ENCODE data around the gene ZNF318. TPM values are rescaled to one million over a fixed set of nuclear protein-coding genes. Genes with fewer than 3 reads are reported as not detected.
"Not testable (repeated sequence)": the region's sequence is repeated elsewhere in the genome, so short reads cannot be mapped to it uniquely, and the experiment has no call there.

The ZNF318 gene, protein sequence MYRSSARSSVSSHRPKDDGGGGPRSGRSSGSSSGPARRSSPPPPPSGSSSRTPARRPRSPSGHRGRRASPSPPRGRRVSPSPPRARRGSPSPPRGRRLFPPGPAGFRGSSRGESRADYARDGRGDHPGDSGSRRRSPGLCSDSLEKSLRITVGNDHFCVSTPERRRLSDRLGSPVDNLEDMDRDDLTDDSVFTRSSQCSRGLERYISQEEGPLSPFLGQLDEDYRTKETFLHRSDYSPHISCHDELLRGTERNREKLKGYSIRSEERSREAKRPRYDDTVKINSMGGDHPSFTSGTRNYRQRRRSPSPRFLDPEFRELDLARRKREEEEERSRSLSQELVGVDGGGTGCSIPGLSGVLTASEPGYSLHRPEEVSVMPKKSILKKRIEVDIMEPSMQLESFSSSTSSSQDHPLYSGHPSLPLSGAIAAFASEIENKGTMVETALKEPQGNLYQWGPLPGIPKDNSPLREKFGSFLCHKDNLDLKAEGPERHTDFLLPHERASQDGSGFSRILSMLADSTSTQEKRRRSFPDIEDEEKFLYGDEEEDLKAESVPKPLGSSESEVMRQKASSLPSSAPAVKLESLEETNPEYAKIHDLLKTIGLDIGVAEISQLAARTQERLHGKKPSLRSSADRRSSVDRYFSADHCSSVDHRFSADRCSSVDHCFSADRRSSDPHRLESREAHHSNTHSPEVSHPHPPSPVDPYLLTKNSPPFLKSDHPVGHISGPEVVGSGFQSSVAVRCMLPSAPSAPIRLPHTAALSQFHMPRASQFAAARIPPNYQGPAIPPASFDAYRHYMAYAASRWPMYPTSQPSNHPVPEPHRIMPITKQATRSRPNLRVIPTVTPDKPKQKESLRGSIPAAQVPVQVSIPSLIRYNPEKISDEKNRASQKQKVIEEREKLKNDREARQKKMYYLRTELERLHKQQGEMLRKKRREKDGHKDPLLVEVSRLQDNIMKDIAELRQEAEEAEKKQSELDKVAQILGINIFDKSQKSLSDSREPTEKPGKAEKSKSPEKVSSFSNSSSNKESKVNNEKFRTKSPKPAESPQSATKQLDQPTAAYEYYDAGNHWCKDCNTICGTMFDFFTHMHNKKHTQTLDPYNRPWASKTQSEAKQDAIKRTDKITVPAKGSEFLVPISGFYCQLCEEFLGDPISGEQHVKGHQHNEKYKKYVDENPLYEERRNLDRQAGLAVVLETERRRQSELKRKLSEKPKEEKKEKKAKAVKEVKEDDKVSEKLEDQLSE (N-terminal part only)
- 10 to 100 TPM; 16.2 to 16.9 TPM for total RNA-seq

DNA sequence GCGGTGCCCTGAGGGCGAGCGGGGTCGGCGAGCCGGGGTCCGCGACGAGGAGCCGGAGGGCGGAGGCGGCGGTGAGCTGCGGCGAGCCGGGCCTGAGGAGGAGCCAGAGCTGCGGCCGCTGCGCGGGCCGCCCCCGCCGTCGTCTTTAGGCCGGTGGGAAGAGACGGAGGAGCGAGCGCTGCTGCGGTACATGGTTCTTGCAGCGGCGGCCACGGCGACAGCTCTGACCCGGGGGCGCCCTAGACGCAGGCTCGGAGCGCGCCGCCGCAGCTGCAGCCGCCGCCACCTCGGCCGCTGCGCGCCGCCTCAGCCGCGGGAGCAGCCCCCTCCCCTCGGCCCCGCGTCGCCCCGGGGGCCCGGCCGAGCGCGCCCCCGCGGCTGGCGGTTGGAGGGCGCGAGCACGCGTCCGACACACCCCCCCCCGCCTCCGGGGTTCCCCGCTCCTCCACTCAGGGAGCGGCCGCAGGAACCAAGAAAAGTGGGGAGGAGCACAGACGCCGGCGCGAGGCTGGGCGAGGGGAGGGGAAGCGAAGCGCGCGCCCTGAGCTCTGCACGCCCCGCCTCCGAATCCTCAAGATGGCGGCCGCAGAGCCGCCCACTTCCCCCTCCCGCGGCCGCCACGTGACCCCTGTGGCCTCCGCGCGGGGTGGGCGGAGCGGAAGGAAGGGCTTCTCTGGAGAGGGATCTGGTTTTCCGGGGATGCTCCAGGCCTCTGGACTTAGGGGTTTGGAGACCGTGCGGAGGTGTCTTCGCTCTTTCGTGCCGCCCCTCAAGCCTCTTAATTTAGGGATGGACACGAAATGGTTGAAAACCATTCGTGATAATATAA lies at the start of gene ZNF318:
TSS of gene ZNF318 (minus strand) at position 474 of the 829 bp plus-strand sequence. CDS start at position 192, 282 bp downstream.
- Mint-ChIP-seq H3K9me3 (no peaks in the 10 kb centered on the region), H3K27ac (peak within 1 kb of the TSS; percentile 90), H3K4me1 (peaks cover 27% of the 10 kb centered on the region), H3K4me3 (peak within 1 kb of the TSS; percentile 84), H3K27me3 (peaks cover 3% of the 10 kb centered on the region), H3K36me3 (ENCODE audit: low read depth) (peaks cover 13% of the 10 kb centered on the region)
- peak; percentile 95 for DNase-seq
- CTCF ChIA-PET, result interaction anchor here (0.6 to 4.7 kb wide), 16 partner anchors 8 to 1251 kb away, joined by 3 to 24 read pairs (median 4); partner anchors contain the start of genes ABCC10, DNPH1 and LRRC73
- POLR2A ChIA-PET, result interaction anchor here (0.6 to 4.5 kb wide), 21 partner anchors 9 to 440 kb away, joined by 3 to 103 read pairs (median 5); partner anchors contain the start of genes ABCC10, CNPY3, CRIP3 and DNPH1

DNA sequence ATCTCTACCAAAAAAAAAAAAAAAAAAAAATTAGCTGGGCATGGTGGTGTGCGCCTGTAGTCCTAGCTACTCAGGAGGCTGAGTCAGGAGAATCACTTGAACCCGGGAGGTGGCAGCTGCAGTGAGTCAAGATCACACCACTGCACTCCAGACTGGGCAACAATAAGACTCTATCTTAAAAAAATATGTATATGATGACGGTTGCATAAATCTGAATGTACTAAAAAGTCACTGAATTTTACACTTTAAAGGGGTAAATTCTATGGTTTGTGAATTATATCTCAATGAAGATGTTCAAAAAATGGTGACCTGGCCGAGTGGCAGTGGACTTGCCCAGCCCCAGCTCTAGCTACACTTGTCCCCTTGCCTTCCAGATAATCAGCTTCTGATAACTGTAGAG lies 47.5 kb upstream of the ZNF318 start:
- no peak overlapping the region for H3K4me3 Mint-ChIP-seq
- CTCF ChIA-PET, result no interaction called here
- DNase-seq, result no peak
- POLR2A ChIA-PET, result no interaction called here
- peaks cover 19% of the 10 kb centered on the region for H3K27me3 Mint-ChIP-seq
- no peak overlapping the region for H3K27ac Mint-ChIP-seq
- no peaks in the 10 kb centered on the region for H3K36me3 Mint-ChIP-seq (ENCODE audit: low read depth)
- no peaks in the 10 kb centered on the region for H3K9me3 Mint-ChIP-seq
- no peaks in the 10 kb centered on the region for H3K4me1 Mint-ChIP-seq

DNA sequence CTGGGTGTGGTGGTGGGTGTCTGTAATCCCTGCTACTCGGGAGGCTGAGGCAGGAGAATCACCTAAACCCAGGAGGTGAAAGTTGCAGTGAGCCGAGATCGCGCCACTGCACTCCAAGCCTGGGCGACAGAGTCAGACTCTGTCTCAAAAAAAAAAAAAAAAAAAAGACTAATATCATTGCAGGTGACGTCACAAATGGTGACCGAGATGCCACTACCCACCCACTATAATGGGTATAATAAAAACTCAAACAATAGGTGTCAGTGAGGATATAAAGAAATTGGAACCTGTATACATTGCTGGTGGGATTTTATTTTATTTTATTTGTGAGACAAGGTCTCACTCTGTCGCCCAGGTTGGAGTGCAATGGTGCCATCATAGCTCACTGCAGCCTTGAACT lies 45.8 kb upstream of the ZNF318 start:
- ChIA-PET POLR2A (interaction anchor here (1.0 kb wide), 1 partner anchor 13 kb away, joined by 3 read pairs; no protein-coding TSS in a partner anchor), CTCF (interaction anchor here (0.7 to 1.8 kb wide), 2 partner anchors 18 to 147 kb away, joined by 3 to 4 read pairs; no protein-coding TSS in a partner anchor)
- H3K36me3 Mint-ChIP-seq (ENCODE audit: low read depth); H3K9me3 Mint-ChIP-seq; H3K27ac Mint-ChIP-seq; H3K4me1 Mint-ChIP-seq; DNase-seq; H3K4me3 Mint-ChIP-seq: not testable (repeated sequence)
- peaks cover 22% of the 10 kb centered on the region for H3K27me3 Mint-ChIP-seq

DNA sequence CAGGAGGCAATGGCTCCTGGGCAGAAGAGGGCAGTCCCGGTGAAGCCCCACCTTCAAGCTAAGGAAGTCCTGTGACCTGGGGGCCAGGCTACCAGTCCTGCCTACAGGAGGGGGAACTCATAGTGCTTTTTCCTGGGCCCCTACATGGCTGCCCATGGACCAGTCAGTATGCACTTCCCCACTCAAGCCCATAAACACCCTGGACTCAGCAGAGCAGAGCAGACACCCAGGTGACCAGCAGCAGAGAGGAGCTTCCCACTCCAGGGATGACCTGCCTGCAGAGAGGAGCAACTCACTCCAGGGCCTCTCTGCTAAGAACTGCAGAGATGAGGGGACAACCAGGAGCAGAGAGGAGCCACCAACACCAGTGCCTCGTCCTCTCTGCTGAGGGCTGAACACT lies 43.6 kb upstream of the ZNF318 start:
- Mint-ChIP-seq H3K4me3 (no peak overlapping the region), H3K4me1 (no peaks in the 10 kb centered on the region), H3K27me3 (peaks cover 20% of the 10 kb centered on the region), H3K36me3 (ENCODE audit: low read depth) (no peaks in the 10 kb centered on the region), H3K9me3 (no peaks in the 10 kb centered on the region), H3K27ac (no peak overlapping the region)
- ChIA-PET POLR2A (no interaction called here), CTCF (no interaction called here)
- DNase-seq, result no peak

DNA sequence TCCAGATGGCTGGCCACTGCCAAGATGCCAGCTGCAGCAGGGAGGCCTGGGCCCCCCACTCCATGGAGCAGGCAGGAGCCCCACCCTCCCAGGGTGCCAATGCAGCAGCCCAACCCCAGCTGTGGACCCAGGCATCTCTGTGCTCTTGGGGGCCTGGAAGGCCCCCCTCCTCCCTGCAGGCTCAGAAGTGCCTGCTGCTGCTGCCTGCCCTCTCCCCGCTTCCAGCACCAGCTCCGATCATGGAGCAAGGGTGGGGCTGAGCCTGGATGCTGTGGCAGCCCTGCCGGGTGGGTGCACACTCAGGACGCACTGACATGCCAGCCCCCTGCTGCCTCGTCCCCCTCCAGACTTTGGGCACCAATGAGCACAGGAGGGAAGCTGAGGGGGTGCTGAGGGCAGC lies 43.1 kb upstream of the ZNF318 start:
- POLR2A ChIA-PET, result no interaction called here
- H3K9me3 Mint-ChIP-seq, result no peaks in the 10 kb centered on the region
- CTCF ChIA-PET, result no interaction called here
- peaks cover 18% of the 10 kb centered on the region for H3K27me3 Mint-ChIP-seq
- no peak overlapping the region for H3K27ac Mint-ChIP-seq
- DNase-seq, result no peak
- H3K36me3 Mint-ChIP-seq (ENCODE audit: low read depth), result no peaks in the 10 kb centered on the region
- no peak overlapping the region for H3K4me3 Mint-ChIP-seq
- no peaks in the 10 kb centered on the region for H3K4me1 Mint-ChIP-seq

DNA sequence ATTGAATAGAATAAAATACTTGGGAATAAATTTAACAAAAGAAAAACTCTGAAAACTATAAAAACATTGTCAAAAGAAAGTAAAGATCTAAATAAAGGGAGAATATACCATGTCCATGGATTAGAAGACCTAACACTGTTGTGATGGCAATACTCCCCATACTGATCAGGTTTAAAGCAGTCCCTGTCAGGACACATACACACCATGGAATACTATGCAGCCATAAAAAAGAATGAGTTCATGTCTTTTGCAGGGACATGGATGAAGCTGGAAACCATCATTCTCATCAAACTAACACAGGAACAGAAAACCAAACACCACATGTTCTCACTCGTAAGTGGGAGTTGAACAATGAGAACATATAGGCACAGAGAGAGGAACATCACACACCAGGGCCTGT lies 41.3 kb upstream of the ZNF318 start:
- H3K4me3 Mint-ChIP-seq; CTCF ChIA-PET; H3K9me3 Mint-ChIP-seq; DNase-seq; POLR2A ChIA-PET; H3K36me3 Mint-ChIP-seq (ENCODE audit: low read depth); H3K4me1 Mint-ChIP-seq; H3K27ac Mint-ChIP-seq: not testable (repeated sequence)
- H3K27me3 Mint-ChIP-seq, result peaks cover 12% of the 10 kb centered on the region

DNA sequence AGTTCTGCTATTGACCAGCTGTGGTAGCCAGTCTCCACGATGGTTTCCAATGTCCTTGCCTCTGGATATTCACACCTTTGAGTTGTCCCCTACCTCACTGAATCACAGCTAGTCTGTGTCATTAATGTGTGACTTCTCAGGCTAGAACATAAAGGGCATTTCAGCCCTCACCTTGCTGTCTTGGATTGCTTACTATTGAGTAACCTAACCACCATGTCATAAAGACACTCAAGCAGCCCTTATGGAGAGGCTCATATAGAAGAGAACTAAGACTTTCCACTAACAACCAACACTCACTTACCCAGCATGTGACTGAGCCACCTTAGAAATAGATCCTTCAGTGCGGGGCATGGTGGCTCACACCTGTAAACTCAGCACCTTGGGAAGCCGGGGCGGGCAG lies 38.8 kb upstream of the ZNF318 start:
- Mint-ChIP-seq H3K9me3 (no peaks in the 10 kb centered on the region), H3K27ac (no peak overlapping the region), H3K4me1 (no peaks in the 10 kb centered on the region), H3K36me3 (ENCODE audit: low read depth) (no peaks in the 10 kb centered on the region), H3K27me3 (peaks cover 20% of the 10 kb centered on the region), H3K4me3 (no peak overlapping the region)
- no peak for DNase-seq
- ChIA-PET POLR2A (no interaction called here), CTCF (no interaction called here)

DNA sequence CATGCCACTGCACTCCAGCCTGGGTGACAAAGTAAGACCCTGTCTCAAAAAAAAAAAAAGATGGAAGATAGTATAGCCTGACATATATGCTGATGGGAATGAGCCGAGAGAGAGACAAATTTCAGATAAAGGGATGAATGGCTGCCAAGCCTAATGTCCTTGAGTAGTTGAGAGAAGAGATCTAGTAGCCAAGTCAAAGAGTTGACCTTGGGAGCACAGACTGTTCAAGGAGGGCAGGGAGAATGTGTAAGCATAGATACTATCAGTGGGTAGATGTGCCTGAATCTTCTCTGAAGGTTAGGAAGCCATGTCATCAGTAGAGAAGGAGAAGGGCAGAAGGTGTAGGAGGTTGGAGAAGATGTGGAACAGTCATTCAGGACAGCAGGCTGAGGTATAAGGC lies 37.8 kb upstream of the ZNF318 start:
- Mint-ChIP-seq H3K9me3 (no peaks in the 10 kb centered on the region), H3K27me3 (peaks cover 22% of the 10 kb centered on the region), H3K4me3 (no peak overlapping the region), H3K36me3 (ENCODE audit: low read depth) (no peaks in the 10 kb centered on the region), H3K4me1 (no peaks in the 10 kb centered on the region), H3K27ac (no peak overlapping the region)
- ChIA-PET CTCF (no interaction called here), POLR2A (no interaction called here)
- DNase-seq, result no peak

DNA sequence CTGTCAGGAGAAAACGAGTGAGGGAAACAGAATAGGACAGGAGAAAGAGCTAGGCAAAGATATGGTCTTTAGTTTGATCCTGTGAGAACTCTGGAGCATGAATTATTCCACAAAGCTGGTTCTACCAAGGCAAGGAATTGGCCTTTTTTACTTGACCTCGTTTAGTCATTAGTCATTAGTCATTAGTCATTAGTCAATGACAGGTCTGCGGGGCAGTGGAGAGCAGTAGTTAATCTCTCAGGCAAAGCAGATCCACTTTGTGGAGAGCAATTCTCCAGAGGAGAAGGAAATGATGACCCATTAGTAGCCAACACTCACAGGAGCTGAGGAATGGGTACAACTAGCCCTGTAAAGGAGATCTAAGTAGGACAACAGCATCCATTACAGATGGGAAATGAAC lies 35.9 kb upstream of the ZNF318 start:
- POLR2A ChIA-PET, result no interaction called here
- Mint-ChIP-seq H3K36me3 (ENCODE audit: low read depth) (no peaks in the 10 kb centered on the region), H3K27ac (no peak overlapping the region), H3K27me3 (peaks cover 22% of the 10 kb centered on the region), H3K4me1 (no peaks in the 10 kb centered on the region), H3K4me3 (no peak overlapping the region), H3K9me3 (no peaks in the 10 kb centered on the region)
- no peak for DNase-seq
- CTCF ChIA-PET, result no interaction called here

DNA sequence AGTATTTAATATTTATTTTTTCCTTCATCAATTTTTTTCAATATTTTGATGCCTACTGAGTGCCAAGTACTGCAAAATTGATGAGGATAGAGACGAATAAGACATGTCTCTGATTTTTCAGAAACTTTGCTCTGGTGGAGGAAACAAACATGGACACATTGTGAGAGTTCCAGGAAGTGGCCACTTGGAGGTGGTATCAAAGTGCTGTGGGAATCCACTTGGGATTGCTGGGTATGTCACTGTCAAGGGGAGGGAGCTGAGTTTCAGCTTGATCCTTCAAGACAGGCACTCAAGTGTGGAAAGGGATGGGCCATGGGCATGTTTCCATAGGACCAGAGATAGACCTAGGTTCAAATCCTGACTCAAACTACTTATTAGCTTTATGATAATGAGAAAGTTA lies 33.4 kb upstream of the ZNF318 start:
- no peak overlapping the region for H3K27ac Mint-ChIP-seq
- no peaks in the 10 kb centered on the region for H3K36me3 Mint-ChIP-seq (ENCODE audit: low read depth)
- H3K9me3 Mint-ChIP-seq, result no peaks in the 10 kb centered on the region
- DNase-seq, result no peak
- no peak overlapping the region for H3K4me3 Mint-ChIP-seq
- ChIA-PET POLR2A (no interaction called here), CTCF (interaction anchor here (1.7 kb wide), 1 partner anchor 47 kb away, joined by 3 read pairs; no protein-coding TSS in a partner anchor)
- peaks cover 20% of the 10 kb centered on the region for H3K27me3 Mint-ChIP-seq
- peaks cover under 1% of the 10 kb centered on the region for H3K4me1 Mint-ChIP-seq

DNA sequence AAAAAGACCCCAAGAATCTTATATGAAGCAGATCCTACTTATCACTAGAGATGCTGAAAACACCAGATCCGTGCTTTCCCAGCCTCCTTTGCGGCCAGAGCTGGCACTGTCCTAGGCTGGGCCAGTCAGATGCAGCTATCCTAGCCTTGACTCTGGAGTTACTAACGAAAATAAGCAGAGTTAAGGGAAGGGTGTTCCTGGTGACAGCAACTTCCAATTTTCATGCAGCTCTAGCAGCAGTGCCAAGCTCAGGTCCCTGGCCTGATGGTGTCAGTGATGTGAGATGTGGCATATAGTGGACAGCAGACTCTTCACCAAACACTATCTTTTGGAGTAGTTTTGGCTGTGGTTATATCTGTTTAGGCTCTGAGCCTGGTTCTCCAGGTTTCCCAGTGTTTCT lies 32.3 kb upstream of the ZNF318 start:
- no peak for DNase-seq
- ChIA-PET CTCF (interaction anchor here (1.7 kb wide), 1 partner anchor 46 kb away, joined by 3 read pairs; no protein-coding TSS in a partner anchor), POLR2A (interaction anchor here (1.3 kb wide), 1 partner anchor 32 kb away, joined by 3 read pairs; the partner anchor contains the start of gene ZNF318)
- peaks cover 2% of the 10 kb centered on the region for H3K4me1 Mint-ChIP-seq
- no peak overlapping the region for H3K4me3 Mint-ChIP-seq
- H3K9me3 Mint-ChIP-seq, result no peaks in the 10 kb centered on the region
- no peaks in the 10 kb centered on the region for H3K36me3 Mint-ChIP-seq (ENCODE audit: low read depth)
- H3K27me3 Mint-ChIP-seq, result peaks cover 23% of the 10 kb centered on the region
- H3K27ac Mint-ChIP-seq, result no peak overlapping the region

DNA sequence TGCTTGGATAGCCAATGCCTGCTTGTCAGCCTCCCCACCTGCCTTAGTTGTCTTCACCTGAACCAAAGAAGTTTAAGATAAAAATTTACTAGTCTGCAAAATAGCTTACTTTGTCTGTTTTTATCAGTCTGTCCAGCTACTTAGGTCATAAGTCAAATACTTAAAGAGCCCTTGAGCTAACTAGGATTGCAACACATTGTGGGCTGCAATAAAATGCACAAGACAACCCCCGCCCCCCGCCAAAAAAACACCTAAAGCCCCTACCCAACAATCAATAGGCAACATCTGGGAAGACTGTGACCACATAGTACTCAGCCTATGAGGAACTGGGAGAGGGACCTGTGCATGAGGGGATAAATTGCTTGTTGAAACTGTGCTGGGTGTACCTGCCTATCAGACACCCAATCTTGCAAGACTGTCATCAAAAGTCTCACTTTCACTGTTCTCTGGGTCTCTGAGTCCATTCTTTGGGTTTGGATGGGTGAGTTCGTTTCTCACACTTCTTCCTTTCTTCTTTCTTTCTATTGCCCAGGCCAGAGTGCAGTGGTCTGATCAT lies 30.6 kb upstream of the ZNF318 start:
- no peak overlapping the region for H3K4me3 Mint-ChIP-seq
- H3K9me3 Mint-ChIP-seq, result no peaks in the 10 kb centered on the region
- POLR2A ChIA-PET, result no interaction called here
- peaks cover 2% of the 10 kb centered on the region for H3K4me1 Mint-ChIP-seq
- H3K27ac Mint-ChIP-seq, result no peak overlapping the region
- H3K36me3 Mint-ChIP-seq (ENCODE audit: low read depth), result no peaks in the 10 kb centered on the region
- peaks cover 19% of the 10 kb centered on the region for H3K27me3 Mint-ChIP-seq
- DNase-seq, result no peak
- CTCF ChIA-PET, result interaction anchor here (3.0 to 6.1 kb wide), 2 partner anchors 92 to 170 kb away, joined by 24 to 56 read pairs; partner anchors contain the start of genes CRIP3 and DNPH1
